ENCODE data around the gene KLHL17. TPM values are rescaled to one million over a fixed set of nuclear protein-coding genes. Genes with fewer than 3 reads are reported as not detected.

The KLHL17 gene
- total and polyA plus RNA-seq, 9 of the 15 experiments (the other 6 are each of a cell fraction or from before 2014, with no cell fraction given), result 0.14 to 84.8 (median 13.0) TPM

DNA sequence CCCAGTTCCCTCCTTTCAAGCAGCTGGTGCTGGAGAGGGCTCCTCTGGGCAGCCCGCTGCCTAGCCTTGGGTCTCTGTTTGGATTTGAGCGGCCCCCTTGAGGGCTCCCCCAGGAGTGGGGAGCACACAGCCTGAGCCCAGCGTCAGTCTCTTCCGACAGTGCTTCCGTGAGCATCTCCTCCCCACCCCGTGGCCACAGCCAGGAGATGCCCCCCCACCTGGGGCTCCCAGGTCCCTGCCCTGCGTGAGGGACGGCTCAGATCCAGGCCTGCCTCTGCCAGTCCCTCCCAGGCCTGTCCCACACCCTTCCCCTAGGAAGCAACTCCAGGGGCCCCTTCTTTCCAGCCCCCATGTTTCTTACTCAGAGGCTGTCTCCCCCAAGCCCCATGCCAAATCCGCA lies 33.1 kb upstream of the KLHL17 start:
- ChIA-PET CTCF (ENCODE audit: low intra/inter-chr PET ratio) (no interaction called here), POLR2A (interaction anchor here (0.6 kb wide), 1 partner anchor 87 kb away, joined by 3 read pairs; no protein-coding TSS in a partner anchor)
- Histone ChIP-seq H3K9me3 (replicated peaks; ENCODE audit: control insufficient read depth, insufficient read depth, low read depth, low read length) (no peaks in the 10 kb centered on the region), H2AFZ (ENCODE audit: low read depth, low read length) (no peak overlapping the region), H3K27me3 (ENCODE audit: control insufficient read depth in 2 of 2, insufficient read depth in 2 of 2, low read length in 2 of 2) (peaks cover 43 to 85% of the 10 kb centered on the region in 2 experiments), H3K9ac (ENCODE audit: insufficient read depth in 1 of 2, low read depth in 2 of 2, low read length in 2 of 2) (no peak overlapping the region), H3K4me3 (no peak overlapping the region), H3K79me2 (ENCODE audit: control insufficient read depth, insufficient read depth, low read length) (no peaks in the 10 kb centered on the region), H3K36me3 (ENCODE audit: control insufficient read depth, insufficient read depth, low read length) (no peaks in the 10 kb centered on the region), H4K20me1 (replicated peaks; ENCODE audit: control insufficient read depth, insufficient read depth, low read length) (peaks cover 46% of the 10 kb centered on the region), H3K4me1 (replicated peaks in 1 of 2; ENCODE audit: control insufficient read depth in 2 of 2, insufficient read depth in 2 of 2, low read length in 2 of 2) (peaks cover 5 to 83% of the 10 kb centered on the region in 2 experiments; a peak in 4 of 5 replicates), H3K27ac (ENCODE audit: extremely low read depth, low read depth, low read length) (no peak overlapping the region), H3K9me1 (ENCODE audit: control insufficient read depth, insufficient read depth, low read length) (no peaks in the 10 kb centered on the region), H3K4me2 (ENCODE audit: insufficient read depth, low read length) (no peak overlapping the region)
- no peak for ATAC-seq
- BruUV-seq (replicated peaks), result no TSS peak
- 9% methylated on average over 8 of the region's 9 CpGs for WGBS (ENCODE audit: insufficient coverage, low coverage, missing lambda C conversion rate)
- TF ChIP-seq ZFP36 (IDR thresholded peaks at IDR 0.05; ENCODE audit: low read depth, low read length, partially characterized antibody) (no peak), PTTG1 (tag; IDR thresholded peaks at IDR 0.05; ENCODE audit: low read depth) (no peak), ZNF12 (CRISPR knock-in tag; IDR thresholded peaks at IDR 0.05) (no peak), MBD2 (IDR thresholded peaks at IDR 0.05; ENCODE audit: borderline replicate concordance, low read depth) (no peak), HDAC1 (IDR thresholded peaks at IDR 0.05) (no peak)
- no peak for DNase-seq (ENCODE audit: extremely low read depth in 1 of 4, low spot score in 3 of 4)
- FAIRE-seq, result no peak
- in situ Hi-C loops (cut with MboI), result no loop called here
- intact Hi-C loops (cut with micrococcal nuclease), result no loop called here

DNA sequence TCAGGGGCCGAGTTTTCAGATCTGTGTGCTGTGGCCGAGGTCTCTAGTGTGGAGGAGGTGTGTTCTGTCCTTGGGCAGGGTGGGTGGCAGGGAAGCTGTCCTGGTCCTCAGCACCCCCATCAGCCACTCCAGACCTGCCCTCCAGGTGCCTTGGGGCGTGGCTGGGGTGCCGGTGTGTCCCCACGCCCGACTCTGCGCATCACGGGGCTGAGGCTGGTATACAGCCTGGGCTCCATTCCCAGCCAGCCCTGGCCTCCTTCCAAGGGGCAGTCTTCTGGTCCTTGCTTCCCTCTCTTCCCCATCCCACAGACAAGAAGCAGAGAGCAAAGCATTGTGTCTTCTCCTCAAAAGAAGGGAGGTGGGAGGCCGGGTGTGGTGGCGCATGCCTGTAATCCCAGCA lies 32.6 kb upstream of the KLHL17 start:
- H3K4me1 ChIP-seq (replicated peaks in 1 of 2; ENCODE audit: control insufficient read depth in 2 of 2, insufficient read depth in 2 of 2, low read length in 2 of 2), result peaks cover 5 to 83% of the 10 kb centered on the region in 2 experiments; a peak in 4 of 5 replicates
- H3K4me3 ChIP-seq, result no peak overlapping the region
- H3K9me3 ChIP-seq (replicated peaks; ENCODE audit: control insufficient read depth, insufficient read depth, low read depth, low read length), result no peaks in the 10 kb centered on the region
- intact Hi-C loops (cut with micrococcal nuclease) (no loop called here), in situ Hi-C loops (cut with MboI) (no loop called here)
- DNase-seq (ENCODE audit: extremely low read depth in 1 of 4, low spot score in 3 of 4) (no peak), FAIRE-seq (peak; percentile 69), ATAC-seq (no peak)
- TF ChIP-seq NFIC (IDR thresholded peaks at IDR 0.05) (peak; percentile 22; the same call in 1 of the 2 replicates), GTF2F1 (IDR thresholded peaks at IDR 0.05; ENCODE audit: low read depth, low read length) (no peak), PYGO2 (tag; IDR thresholded peaks at IDR 0.05) (no peak), SMAD1 (IDR thresholded peaks at IDR 0.05; ENCODE audit: low read depth, low read length, partially characterized antibody) (no peak), ZNF436 (CRISPR knock-in tag; IDR thresholded peaks at IDR 0.05) (no peak), NCOA4 (IDR thresholded peaks at IDR 0.05; ENCODE audit: partially characterized antibody) (no peak)
- TF ChIP-seq, protein P1, sequence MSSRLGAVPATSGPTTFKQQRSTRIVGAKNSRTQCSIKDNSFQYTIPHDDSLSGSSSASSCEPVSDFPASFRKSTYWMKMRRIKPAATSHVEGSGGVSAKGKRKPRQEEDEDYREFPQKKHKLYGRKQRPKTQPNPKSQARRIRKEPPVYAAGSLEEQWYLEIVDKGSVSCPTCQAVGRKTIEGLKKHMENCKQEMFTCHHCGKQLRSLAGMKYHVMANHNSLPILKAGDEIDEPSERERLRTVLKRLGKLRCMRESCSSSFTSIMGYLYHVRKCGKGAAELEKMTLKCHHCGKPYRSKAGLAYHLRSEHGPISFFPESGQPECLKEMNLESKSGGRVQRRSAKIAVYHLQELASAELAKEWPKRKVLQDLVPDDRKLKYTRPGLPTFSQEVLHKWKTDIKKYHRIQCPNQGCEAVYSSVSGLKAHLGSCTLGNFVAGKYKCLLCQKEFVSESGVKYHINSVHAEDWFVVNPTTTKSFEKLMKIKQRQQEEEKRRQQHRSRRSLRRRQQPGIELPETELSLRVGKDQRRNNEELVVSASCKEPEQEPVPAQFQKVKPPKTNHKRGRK (tag; IDR thresholded peaks at IDR 0.05), result no peak
- ChIA-PET POLR2A (interaction anchor here (0.6 kb wide), 1 partner anchor 86 kb away, joined by 3 read pairs; no protein-coding TSS in a partner anchor), CTCF (ENCODE audit: low intra/inter-chr PET ratio) (no interaction called here)
- no TSS peak for BruUV-seq (replicated peaks)
- no peak overlapping the region for H3K4me2 ChIP-seq (ENCODE audit: insufficient read depth, low read length)
- H4K20me1 ChIP-seq (replicated peaks; ENCODE audit: control insufficient read depth, insufficient read depth, low read length), result peaks cover 44% of the 10 kb centered on the region
- no peaks in the 10 kb centered on the region for H3K79me2 ChIP-seq (ENCODE audit: control insufficient read depth, insufficient read depth, low read length)
- H2AFZ ChIP-seq (ENCODE audit: low read depth, low read length), result no peak overlapping the region
- H3K36me3 ChIP-seq (ENCODE audit: control insufficient read depth, insufficient read depth, low read length), result no peaks in the 10 kb centered on the region
- H3K9me1 ChIP-seq (ENCODE audit: control insufficient read depth, insufficient read depth, low read length), result no peaks in the 10 kb centered on the region
- H3K27me3 ChIP-seq (ENCODE audit: control insufficient read depth in 2 of 2, insufficient read depth in 2 of 2, low read length in 2 of 2), result peaks cover 43 to 85% of the 10 kb centered on the region in 2 experiments
- 15% methylated on average over 9 of the region's 10 CpGs for WGBS (ENCODE audit: insufficient coverage, low coverage, missing lambda C conversion rate)
- H3K27ac ChIP-seq (ENCODE audit: extremely low read depth, low read depth, low read length), result no peak overlapping the region
- H3K9ac ChIP-seq (ENCODE audit: insufficient read depth in 1 of 2, low read depth in 2 of 2, low read length in 2 of 2), result no peak overlapping the region
